IMR-90 (cell line): ENCODE data around the gene PPP1R16B. TPM values are rescaled to one million over a fixed set of nuclear protein-coding genes. Genes with fewer than 3 reads are reported as not detected.

Source experiments
- ATAC-seq: fragments of 200-7000 bp; cut with Tn5 transposase; 2 replicates; pipeline ENCODE4 v1.9.1; 2020; ENCODE audit warnings: low read depth, mild to moderate bottlenecking, moderate library complexity
- BruUV-seq: library from RNA; stranded (reverse); fragments of 400-500 nt; replicated peaks from 2 replicates; lab custom pipeline; 2021; lab: Mats Ljungman, UMichigan
- CTCF ChIA-PET: fragments of 300-600 bp; formaldehyde crosslinking; extraction: SDS; loops from one replicate; lab custom pipeline; 2021; ENCODE audit warnings: antibody characterized with exemption; lab: Yijun Ruan, JAX
- POLR2A ChIA-PET: fragments of 300-600 bp; sonication (Branson Sonifier 250); formaldehyde crosslinking; loops from one replicate; lab custom pipeline; 2022; ENCODE audit warnings: antibody characterized with exemption; ENCODE audit not compliant: unreplicated experiment; lab: Charles Lee
- DNase-seq: peaks from one replicate; pipeline ENCODE4 v3.0.0; 2013
- H2AFZ ChIP-seq: replicated peaks from 2 replicates; pipeline ENCODE3; 2013; ENCODE audit warnings: low read length, mild to moderate bottlenecking; ENCODE audit not compliant: poor library complexity
- H2AK5ac ChIP-seq: 2 replicates; pipeline ENCODE4 v1.6.1; 2013; ENCODE audit warnings: low read depth, low read length, inconsistent platforms
- H2AK9ac ChIP-seq: replicated peaks from 2 replicates; pipeline ENCODE3; 2013; ENCODE audit warnings: mild to moderate bottlenecking, low read depth, low read length, moderate library complexity; ENCODE audit not compliant: poor library complexity
- H2BK120ac ChIP-seq: 2 replicates; pipeline ENCODE4 v1.6.1; 2013; ENCODE audit warnings: low read depth, low read length, inconsistent platforms
- H2BK15ac ChIP-seq: 3 replicates; pipeline ENCODE4 v1.6.1; 2013; ENCODE audit warnings: low read depth, low read length, inconsistent platforms
- H2BK20ac ChIP-seq: 2 replicates; pipeline ENCODE4 v1.6.1; 2013; ENCODE audit warnings: low read depth, mild to moderate bottlenecking, inconsistent platforms, low read length, moderate library complexity
- H2BK5ac ChIP-seq: 2 replicates; pipeline ENCODE4 v1.6.1; 2013; ENCODE audit warnings: mild to moderate bottlenecking, low read depth, low read length, inconsistent platforms; ENCODE audit not compliant: poor library complexity, severe bottlenecking
- H3K14ac ChIP-seq: replicated peaks from 2 replicates; pipeline ENCODE4 v1.6.1; 2013; ENCODE audit warnings: low read depth, low read length, inconsistent platforms
- H3K18ac ChIP-seq: 2 replicates; pipeline ENCODE4 v1.6.1; 2013; ENCODE audit warnings: low read depth, low read length, control low read depth
- H3K23ac ChIP-seq: 2 replicates; pipeline ENCODE4 v1.6.1; 2013; ENCODE audit warnings: low read depth, low read length, inconsistent platforms
- H3K27ac ChIP-seq: 2 replicates; pipeline ENCODE4 v1.5.1; 2013; ENCODE audit warnings: mild to moderate bottlenecking, control low read depth, low read length; ENCODE audit not compliant: insufficient read depth
- H3K27me3 ChIP-seq: 2 replicates; pipeline ENCODE4 v1.6.1; 2013; ENCODE audit warnings: low read length; ENCODE audit not compliant: control insufficient read depth, insufficient read depth
- H3K36me3 ChIP-seq: 2 replicates; pipeline ENCODE4 v1.6.1; 2013; ENCODE audit warnings: low read length, mixed read lengths; ENCODE audit not compliant: control insufficient read depth, insufficient read depth
- H3K4ac ChIP-seq: 2 replicates; pipeline ENCODE4 v1.6.1; 2013; ENCODE audit warnings: low read depth, low read length, inconsistent platforms
- H3K4me1 ChIP-seq: 2 replicates; pipeline ENCODE4 v1.6.1; 2013; ENCODE audit warnings: low read length, mixed read lengths; ENCODE audit not compliant: control insufficient read depth, insufficient read depth
- H3K4me2 ChIP-seq: 2 replicates; pipeline ENCODE4 v1.6.1; 2013; ENCODE audit warnings: low read depth, mild to moderate bottlenecking, control low read depth, low read length, moderate library complexity
- H3K4me3 ChIP-seq: 2 replicates; pipeline ENCODE4 v1.5.1; 2013; ENCODE audit warnings: low read depth, mild to moderate bottlenecking, control low read depth, low read length, moderate library complexity; ENCODE audit not compliant: insufficient read depth
- H3K56ac ChIP-seq: 2 replicates; pipeline ENCODE4 v1.6.1; 2013; ENCODE audit warnings: low read length, inconsistent platforms; ENCODE audit not compliant: insufficient read depth; ENCODE audit errors: extremely low read depth
- H3K79me1 ChIP-seq, 2 experiments: 2 replicates each; pipeline ENCODE4 v1.6.1; 2013; ENCODE audit warnings: low read length in 2 of 2, inconsistent platforms in 1 of 2, low read depth in 1 of 2
- H3K9ac ChIP-seq: 2 replicates; pipeline ENCODE4 v1.6.1; 2013; ENCODE audit warnings: low read depth, low read length, control low read depth
- H3K9me1 ChIP-seq: 2 replicates; pipeline ENCODE4 v1.6.1; 2013; ENCODE audit warnings: low read length, inconsistent platforms; ENCODE audit not compliant: insufficient read depth
- H3K9me3 ChIP-seq: 2 replicates; pipeline ENCODE4 v1.6.1; 2013; ENCODE audit warnings: low read length; ENCODE audit not compliant: control insufficient read depth, insufficient read depth
- H4K20me1 ChIP-seq: 2 replicates; pipeline ENCODE4 v1.6.1; 2013; ENCODE audit warnings: low read length, inconsistent platforms; ENCODE audit not compliant: insufficient read depth
- H4K5ac ChIP-seq: 2 replicates; pipeline ENCODE4 v1.6.1; 2013; ENCODE audit warnings: mild to moderate bottlenecking, low read depth, low read length, control low read depth
- H4K8ac ChIP-seq, 2 experiments: 2 replicates each; pipeline ENCODE4 v1.6.1; 2013; ENCODE audit warnings: low read depth in 2 of 2, low read length in 2 of 2, control low read depth in 1 of 2, inconsistent platforms in 1 of 2
- H4K91ac ChIP-seq: 2 replicates; pipeline ENCODE4 v1.6.1; 2013; ENCODE audit warnings: low read depth, low read length, inconsistent platforms; ENCODE audit not compliant: insufficient read depth
- MXI1 ChIP-seq: IDR thresholded peaks from 2 replicates; pipeline ENCODE4 v1.6.1; 2012; ENCODE audit warnings: low read depth, mild to moderate bottlenecking, low read length, moderate library complexity, borderline replicate concordance
- RAD21 ChIP-seq: IDR thresholded peaks from 2 replicates; pipeline ENCODE4 v1.6.1; 2012; ENCODE audit warnings: low read length, improper control_type of control experiment
- RCOR1 ChIP-seq: IDR thresholded peaks from 2 replicates; pipeline ENCODE4 v1.6.1; 2012; ENCODE audit warnings: mild to moderate bottlenecking, low read length, improper control_type of control experiment; ENCODE audit not compliant: insufficient replicate concordance
- dilution Hi-C: fragments of 300-500 bp; cut with HindIII; formaldehyde crosslinking; loops from one replicate; pipeline ENCODE4 v1.14.3; 2018; ENCODE audit warnings: low sequenced_read_pairs; ENCODE audit not compliant: unreplicated experiment
- in situ Hi-C: fragments of 300-500 bp; cut with MboI; formaldehyde crosslinking; loops from 3 replicates; pipeline ENCODE4 v1.14.3; 2019; ENCODE audit warnings: low sequenced_read_pairs, inconsistent platforms, mixed read lengths
- intact Hi-C: fragments of 100-400 bp; cut with micrococcal nuclease; formaldehyde crosslinking; loops from 2 replicates; pipeline ENCODE4 v1.10.0; 2022
- polyA plus RNA-seq, 3 experiments: library from polyadenylated mRNA; depleted of rRNA; stranded (reverse); fragments of >200 nt; gene quantifications; 2 replicates each; pipeline ENCODE4 v1.2.3, GENCODE V29; 2012; ENCODE audit warnings: low replicate concordance in 1 of 3
- total RNA-seq: library from RNA; depleted of rRNA; stranded (reverse); fragments of >200 nt; gene quantifications from 2 replicates; pipeline ENCODE4 v1.2.3, GENCODE V29; 2012
- TF ChIP-seq, protein P1 (sequence below): fragments of 150-350 bp; IDR thresholded peaks from 2 replicates; pipeline ENCODE4 v1.6.1; 2017; ENCODE audit warnings: mild to moderate bottlenecking, antibody characterized with exemption, low read length, low read depth

The PPP1R16B gene
- total and polyA plus RNA-seq, 2 of the 4 experiments (the other 2 are of a cell fraction), result not detected

DNA sequence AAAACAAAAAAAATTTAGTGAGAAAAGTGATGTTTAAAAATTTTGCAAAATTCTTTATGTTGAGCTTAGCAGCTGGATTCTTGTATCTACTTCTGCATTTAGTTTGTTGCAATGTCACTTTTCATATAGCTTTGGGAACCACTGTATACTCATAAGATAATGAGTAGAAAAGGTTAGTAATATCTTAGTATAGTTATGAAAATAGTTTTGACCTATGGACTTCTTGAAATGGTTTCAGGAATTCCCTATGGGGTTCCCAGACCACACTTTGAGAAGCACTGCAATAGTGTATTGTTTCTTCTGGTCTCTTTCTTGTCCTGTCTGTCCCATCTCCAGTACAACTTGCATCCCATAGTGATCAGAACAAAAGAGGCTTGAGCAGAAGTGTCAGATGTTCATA is 29.4 kb downstream of the PPP1R16B start:
- CTCF ChIA-PET, result no interaction called here
- no peaks in the 10 kb centered on the region for H3K4me1 ChIP-seq
- intact Hi-C loops, result no loop called here

More for the DNA sequence above, 29.4 kb downstream of the PPP1R16B start:
- H3K9me1 ChIP-seq, result no peaks in the 10 kb centered on the region
- no peak overlapping the region for H3K14ac ChIP-seq
- ATAC-seq, result no peak
- POLR2A ChIA-PET, result no interaction called here
- dilution Hi-C loops, result no loop called here
- H3K9me3 ChIP-seq, result no peaks in the 10 kb centered on the region
- H2BK15ac ChIP-seq, result no peak overlapping the region
- peaks cover 7% of the 10 kb centered on the region for H3K27me3 ChIP-seq
- no peaks in the 10 kb centered on the region for H3K79me1 ChIP-seq
- H4K8ac ChIP-seq, result no peak overlapping the region
- no peak overlapping the region for H3K9ac ChIP-seq
- no peak overlapping the region for H2BK120ac ChIP-seq
- no peak overlapping the region for H3K4me3 ChIP-seq
- no peak overlapping the region for H3K56ac ChIP-seq
- no peaks in the 10 kb centered on the region for H3K36me3 ChIP-seq
- H2AK5ac ChIP-seq, result no peak overlapping the region
- H4K91ac ChIP-seq, result no peak overlapping the region
- TF ChIP-seq MXI1 (no peak), RCOR1 (no peak), RAD21 (no peak)
- TF ChIP-seq, protein P1, sequence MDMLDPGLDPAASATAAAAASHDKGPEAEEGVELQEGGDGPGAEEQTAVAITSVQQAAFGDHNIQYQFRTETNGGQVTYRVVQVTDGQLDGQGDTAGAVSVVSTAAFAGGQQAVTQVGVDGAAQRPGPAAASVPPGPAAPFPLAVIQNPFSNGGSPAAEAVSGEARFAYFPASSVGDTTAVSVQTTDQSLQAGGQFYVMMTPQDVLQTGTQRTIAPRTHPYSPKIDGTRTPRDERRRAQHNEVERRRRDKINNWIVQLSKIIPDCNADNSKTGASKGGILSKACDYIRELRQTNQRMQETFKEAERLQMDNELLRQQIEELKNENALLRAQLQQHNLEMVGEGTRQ, result no peak
- no TSS peak for BruUV-seq
- no peak overlapping the region for H2AFZ ChIP-seq
- no peak for DNase-seq
- H3K27ac ChIP-seq, result no peak overlapping the region
- no peak overlapping the region for H3K4me2 ChIP-seq
- no peak overlapping the region for H2AK9ac ChIP-seq
- no peak overlapping the region for H3K4ac ChIP-seq
- no peaks in the 10 kb centered on the region for H4K20me1 ChIP-seq
- H3K18ac ChIP-seq, result no peak overlapping the region
- H4K5ac ChIP-seq, result no peak overlapping the region
- no peak overlapping the region for H3K23ac ChIP-seq
- H2BK20ac ChIP-seq, result no peak overlapping the region
- in situ Hi-C loops, result loop anchor here (25.0 kb wide), 1 partner anchor 98 kb away; the partner anchor contains the start of gene ACTR5
- no peak overlapping the region for H2BK5ac ChIP-seq
